ENCODE results near the gene KLF13. TPM values are rescaled to one million over a fixed set of nuclear protein-coding genes. Genes with fewer than 3 reads are reported as not detected.

The KLF13 gene
- total RNA-seq, 1 donor from 2014 or later = 141 TPM

DNA sequence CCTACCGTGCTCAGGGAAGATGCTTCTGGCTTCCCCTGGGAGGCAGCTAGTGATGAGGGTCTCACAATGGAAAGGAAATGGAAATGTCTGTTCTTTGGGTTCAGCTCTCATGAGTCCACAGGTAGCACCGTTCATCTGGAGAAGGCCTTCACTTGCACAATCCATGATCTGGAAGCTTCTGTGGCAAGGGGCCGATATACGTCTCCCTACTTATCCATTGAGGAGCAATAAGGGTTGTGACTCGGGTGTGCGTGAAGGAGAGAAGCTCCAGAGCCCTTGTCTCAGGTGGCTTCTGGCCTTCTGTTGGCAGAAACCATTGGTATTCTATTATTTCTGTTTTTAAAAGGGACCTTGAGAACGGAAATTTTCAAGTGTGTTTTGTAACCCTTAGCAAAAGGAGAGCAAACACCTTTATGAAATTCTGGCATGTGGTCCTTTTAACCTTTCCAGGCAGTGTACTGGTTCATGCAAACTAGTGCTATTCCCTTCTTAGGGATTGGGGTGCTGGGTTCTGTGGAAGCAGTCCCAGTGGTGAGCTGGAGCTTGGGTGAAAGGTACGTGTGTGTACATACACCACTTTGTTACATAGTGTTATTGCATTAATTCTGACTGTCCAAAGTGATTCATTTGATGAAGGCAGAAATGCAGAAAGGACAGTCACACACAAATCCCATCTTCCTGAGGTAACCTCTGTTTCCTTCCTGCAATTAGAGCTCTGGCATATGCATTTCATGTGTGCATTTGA, 32.5 kb downstream of the KLF13 start:
- TF ChIP-seq, protein P1, sequence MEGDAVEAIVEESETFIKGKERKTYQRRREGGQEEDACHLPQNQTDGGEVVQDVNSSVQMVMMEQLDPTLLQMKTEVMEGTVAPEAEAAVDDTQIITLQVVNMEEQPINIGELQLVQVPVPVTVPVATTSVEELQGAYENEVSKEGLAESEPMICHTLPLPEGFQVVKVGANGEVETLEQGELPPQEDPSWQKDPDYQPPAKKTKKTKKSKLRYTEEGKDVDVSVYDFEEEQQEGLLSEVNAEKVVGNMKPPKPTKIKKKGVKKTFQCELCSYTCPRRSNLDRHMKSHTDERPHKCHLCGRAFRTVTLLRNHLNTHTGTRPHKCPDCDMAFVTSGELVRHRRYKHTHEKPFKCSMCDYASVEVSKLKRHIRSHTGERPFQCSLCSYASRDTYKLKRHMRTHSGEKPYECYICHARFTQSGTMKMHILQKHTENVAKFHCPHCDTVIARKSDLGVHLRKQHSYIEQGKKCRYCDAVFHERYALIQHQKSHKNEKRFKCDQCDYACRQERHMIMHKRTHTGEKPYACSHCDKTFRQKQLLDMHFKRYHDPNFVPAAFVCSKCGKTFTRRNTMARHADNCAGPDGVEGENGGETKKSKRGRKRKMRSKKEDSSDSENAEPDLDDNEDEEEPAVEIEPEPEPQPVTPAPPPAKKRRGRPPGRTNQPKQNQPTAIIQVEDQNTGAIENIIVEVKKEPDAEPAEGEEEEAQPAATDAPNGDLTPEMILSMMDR (IDR thresholded peaks at IDR 0.05; ENCODE audit: partially characterized antibody, unreplicated experiment) = no peak
- peak overlapping the region; percentile 26 for H3K27ac Mint-ChIP-seq (ENCODE audit: unreplicated experiment)
- peaks cover 82% of the 10 kb centered on the region for H3K4me1 Mint-ChIP-seq (ENCODE audit: low read depth, unreplicated experiment)
- DNase-seq = no peak
- H3K36me3 Mint-ChIP-seq (ENCODE audit: unreplicated experiment) = peaks cover 6% of the 10 kb centered on the region
- H3K4me3 Mint-ChIP-seq (ENCODE audit: unreplicated experiment) = peak overlapping the region; percentile 79
- H3K9me3 Mint-ChIP-seq (ENCODE audit: unreplicated experiment) = peaks cover 34% of the 10 kb centered on the region
- peaks cover 24% of the 10 kb centered on the region for H3K27me3 Mint-ChIP-seq (ENCODE audit: unreplicated experiment)

DNA sequence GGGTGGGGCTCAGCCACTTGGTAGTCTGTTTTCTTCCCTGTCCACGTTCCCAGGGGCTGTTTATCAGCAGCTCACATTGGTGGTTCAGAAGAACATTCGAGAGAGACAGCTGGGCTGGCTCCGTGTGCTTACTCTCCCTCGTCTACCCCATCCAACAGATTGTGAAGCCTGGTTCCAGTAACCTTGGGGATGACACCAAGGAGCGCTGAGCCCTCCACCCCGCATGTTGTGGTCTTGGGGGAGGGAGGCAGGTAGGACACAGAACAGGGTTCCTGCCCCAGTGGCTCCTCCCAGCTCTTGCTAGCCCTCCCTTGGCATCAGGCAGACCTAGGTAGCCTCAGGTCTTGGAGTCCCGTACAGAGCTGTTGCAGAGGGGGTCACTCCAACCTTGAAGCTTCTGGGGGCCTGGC, 33.1 kb downstream of the KLF13 start:
- peaks cover 30% of the 10 kb centered on the region for H3K9me3 Mint-ChIP-seq (ENCODE audit: unreplicated experiment)
- peak overlapping the region; percentile 26 for H3K27ac Mint-ChIP-seq (ENCODE audit: unreplicated experiment)
- DNase-seq = no peak
- TF ChIP-seq, protein P1 (IDR thresholded peaks at IDR 0.05; ENCODE audit: partially characterized antibody, unreplicated experiment) = no peak
- peaks cover 6% of the 10 kb centered on the region for H3K36me3 Mint-ChIP-seq (ENCODE audit: unreplicated experiment)
- peaks cover 86% of the 10 kb centered on the region for H3K4me1 Mint-ChIP-seq (ENCODE audit: low read depth, unreplicated experiment)
- H3K4me3 Mint-ChIP-seq (ENCODE audit: unreplicated experiment) = peak overlapping the region; percentile 79
- peaks cover 22% of the 10 kb centered on the region for H3K27me3 Mint-ChIP-seq (ENCODE audit: unreplicated experiment)

DNA sequence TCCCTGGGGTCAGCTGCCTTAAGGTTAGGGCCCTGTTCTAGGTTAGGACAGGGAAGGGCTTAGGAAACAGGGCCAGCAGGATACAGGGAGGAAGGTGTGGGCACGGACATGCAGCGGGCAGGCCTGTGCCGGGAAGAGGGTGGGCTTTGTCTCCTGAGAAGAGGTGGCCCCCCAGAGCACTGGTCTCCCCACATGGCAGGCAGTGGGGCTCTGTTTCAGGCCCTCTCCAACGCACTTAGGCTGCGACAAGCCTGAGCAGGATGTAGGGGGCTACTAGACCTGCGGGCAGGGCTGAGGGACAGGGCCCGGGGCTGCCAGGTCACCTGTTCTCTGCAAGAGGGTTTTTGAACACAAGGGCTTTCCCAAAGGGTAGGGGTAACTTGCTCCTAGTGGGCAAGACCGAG, 33.5 kb downstream of the KLF13 start:
- H3K36me3 Mint-ChIP-seq (ENCODE audit: unreplicated experiment) = peaks cover 6% of the 10 kb centered on the region
- peaks cover 26% of the 10 kb centered on the region for H3K9me3 Mint-ChIP-seq (ENCODE audit: unreplicated experiment)

DNA sequence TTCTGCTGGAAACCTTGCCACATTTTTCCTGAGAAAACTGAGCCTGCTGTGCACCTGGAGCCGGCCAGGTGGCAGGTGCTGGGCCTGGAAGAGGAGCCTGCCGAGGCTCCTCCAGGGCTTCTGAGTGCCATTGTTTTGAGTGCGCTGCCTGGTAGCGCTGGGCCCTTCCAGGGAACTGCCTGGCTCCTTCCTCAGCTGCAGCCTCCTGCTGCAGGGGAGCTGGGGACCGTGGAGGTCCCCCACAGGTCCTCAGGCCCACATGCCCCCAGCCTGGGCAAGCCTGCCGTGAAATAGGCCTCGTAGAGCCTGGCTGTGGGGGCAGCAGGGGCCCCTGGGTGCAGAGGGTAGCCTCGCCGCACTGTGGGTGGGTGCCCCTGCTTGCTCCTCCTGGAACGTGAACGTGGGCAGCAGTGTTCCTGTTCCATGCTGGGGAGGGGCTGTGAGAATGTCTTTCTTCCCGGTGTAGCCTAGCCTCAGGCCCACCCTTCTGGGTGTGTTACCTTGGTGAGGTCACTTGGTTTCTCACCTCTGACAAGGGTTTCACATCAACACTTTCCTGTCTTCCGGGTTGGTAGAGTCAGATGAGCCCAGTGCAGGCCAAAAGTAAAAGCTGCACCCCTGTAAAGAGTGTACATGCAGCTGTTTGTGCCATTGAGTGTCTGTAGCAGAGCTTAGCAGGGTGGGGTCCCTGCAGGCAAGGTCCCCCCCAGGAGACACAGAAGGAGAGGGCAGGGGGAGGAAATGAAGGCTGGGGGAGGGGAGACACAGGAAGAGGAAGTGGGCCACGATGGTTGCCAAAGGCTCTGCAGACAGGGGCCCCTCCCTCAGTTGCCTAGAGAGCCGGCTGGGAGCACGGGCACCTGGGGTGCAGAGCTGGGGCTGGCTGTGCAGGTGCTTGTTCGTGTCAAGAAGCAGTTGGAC, 34.5 kb downstream of the KLF13 start:
- peaks cover 19% of the 10 kb centered on the region for H3K27me3 Mint-ChIP-seq (ENCODE audit: unreplicated experiment)
- TF ChIP-seq, protein P1 (IDR thresholded peaks at IDR 0.05; ENCODE audit: partially characterized antibody, unreplicated experiment) = no peak
- peak overlapping the region; percentile 60 for H3K27ac Mint-ChIP-seq (ENCODE audit: unreplicated experiment)
- peaks cover 26% of the 10 kb centered on the region for H3K9me3 Mint-ChIP-seq (ENCODE audit: unreplicated experiment)
- H3K36me3 Mint-ChIP-seq (ENCODE audit: unreplicated experiment) = peaks cover 6% of the 10 kb centered on the region
- peaks cover 84% of the 10 kb centered on the region for H3K4me1 Mint-ChIP-seq (ENCODE audit: low read depth, unreplicated experiment)
- DNase-seq = no peak
- H3K4me3 Mint-ChIP-seq (ENCODE audit: unreplicated experiment) = peak overlapping the region; percentile 77

More for the DNA sequence above, 33.5 kb downstream of the KLF13 start:
- TF ChIP-seq, protein P1 (IDR thresholded peaks at IDR 0.05; ENCODE audit: partially characterized antibody, unreplicated experiment) = no peak
- Mint-ChIP-seq H3K27me3 (ENCODE audit: unreplicated experiment) (peaks cover 19% of the 10 kb centered on the region), H3K4me3 (ENCODE audit: unreplicated experiment) (peak overlapping the region; percentile 15), H3K4me1 (ENCODE audit: low read depth, unreplicated experiment) (peaks cover 85% of the 10 kb centered on the region), H3K27ac (ENCODE audit: unreplicated experiment) (no peak overlapping the region)
- DNase-seq = no peak
